Astrocyte (in vitro differentiated cells and primary cell): ENCODE results near the gene MTCH2. TPM values are rescaled to one million over a fixed set of nuclear protein-coding genes. Genes with fewer than 3 reads are reported as not detected.
A peak's percentile ranks its signal among the peaks of the same experiment; 100 is the strongest.
"Not testable (repeated sequence)": the region's sequence is repeated elsewhere in the genome, so short reads cannot be mapped to it uniquely, and the experiment has no call there.

Experiments
- DNase-seq: peaks from one replicate; pipeline ENCODE4 v3.0.0-alpha.2; 2010; ENCODE audit warnings: low read depth
- FAIRE-seq: peaks from 2 replicates; lab custom pipeline; 2011; peaks lifted over from hg19 to GRCh38; lab: Jason Lieb, UNC
- H2AFZ ChIP-seq: 2 replicates; pipeline ENCODE4 v1.6.0; 2012; ENCODE audit warnings: low read depth, low read length, inconsistent platforms
- H3K27ac ChIP-seq: 2 replicates; pipeline ENCODE4 v1.5.1; 2011; ENCODE audit warnings: low read depth, low read length, inconsistent platforms
- H3K27me3 ChIP-seq: 2 replicates; pipeline ENCODE4 v1.6.0; 2011; ENCODE audit warnings: low read length, inconsistent platforms; ENCODE audit not compliant: insufficient read depth
- H3K36me3 ChIP-seq: 2 replicates; pipeline ENCODE4 v1.5.1; 2011; ENCODE audit warnings: low read length, inconsistent platforms; ENCODE audit not compliant: insufficient read depth
- H3K4me1 ChIP-seq: 2 replicates; pipeline ENCODE4 v1.5.1; 2011; ENCODE audit warnings: low read length, inconsistent platforms; ENCODE audit not compliant: insufficient read depth
- H3K4me2 ChIP-seq: 2 replicates; pipeline ENCODE4 v1.6.0; 2012; ENCODE audit warnings: low read length, inconsistent platforms
- H3K4me3 ChIP-seq: 2 replicates; pipeline ENCODE4 v1.5.1; 2011; ENCODE audit warnings: low read depth, mild to moderate bottlenecking, low read length, inconsistent platforms; ENCODE audit not compliant: insufficient read depth
- H3K79me2 ChIP-seq: 2 replicates; pipeline ENCODE4 v1.6.0; 2012; ENCODE audit warnings: mild to moderate bottlenecking, low read length, inconsistent platforms; ENCODE audit not compliant: insufficient read depth
- H3K9ac ChIP-seq: 2 replicates; pipeline ENCODE4 v1.6.0; 2012; ENCODE audit warnings: mild to moderate bottlenecking, low read length, inconsistent platforms
- H3K9me3 ChIP-seq: 2 replicates; pipeline ENCODE4 v1.5.1; 2012; ENCODE audit warnings: low read depth, mild to moderate bottlenecking, low read length, inconsistent platforms; ENCODE audit not compliant: insufficient read depth
- H4K20me1 ChIP-seq: 2 replicates; pipeline ENCODE4 v1.6.0; 2012; ENCODE audit warnings: low read length, inconsistent platforms; ENCODE audit not compliant: insufficient read depth
- H3K27ac Mint-ChIP-seq: one replicate; pipeline ENCODE4 v1.8.0; 2021; ENCODE audit warnings: mild to moderate bottlenecking, mixed read lengths; ENCODE audit not compliant: unreplicated experiment
- H3K27me3 Mint-ChIP-seq: one replicate; pipeline ENCODE4 v1.8.0; 2021; ENCODE audit warnings: low read depth, mixed read lengths; ENCODE audit not compliant: unreplicated experiment
- H3K36me3 Mint-ChIP-seq: one replicate; pipeline ENCODE4 v1.8.0; 2021; ENCODE audit warnings: low read depth, mixed read lengths; ENCODE audit not compliant: unreplicated experiment
- H3K4me1 Mint-ChIP-seq: one replicate; pipeline ENCODE4 v1.8.0; 2021; ENCODE audit warnings: low read depth, mixed read lengths; ENCODE audit not compliant: unreplicated experiment
- H3K4me3 Mint-ChIP-seq: one replicate; pipeline ENCODE4 v1.8.0; 2021; ENCODE audit warnings: mild to moderate bottlenecking, moderate library complexity, mixed read lengths; ENCODE audit not compliant: unreplicated experiment
- H3K9me3 Mint-ChIP-seq: one replicate; pipeline ENCODE4 v1.8.0; 2021; ENCODE audit warnings: mild to moderate bottlenecking, mixed read lengths; ENCODE audit not compliant: unreplicated experiment
- CTCF ChIP-seq: IDR thresholded peaks from 2 replicates; pipeline ENCODE4 v1.5.1; 2011; ENCODE audit warnings: low read depth, mild to moderate bottlenecking, inconsistent platforms, low read length, moderate library complexity; ENCODE audit not compliant: insufficient read depth
- EZH2 ChIP-seq: IDR thresholded peaks from 2 replicates; pipeline ENCODE4 v1.6.1; 2012; ENCODE audit warnings: mild to moderate bottlenecking, low read length, inconsistent platforms; ENCODE audit not compliant: insufficient read depth
- total RNA-seq: library from RNA; stranded (reverse); gene quantifications from 2 replicates; pipeline ENCODE4 v1.2.1, GENCODE V29; 2021

Gene MTCH2
- total RNA-seq, 1 donor from 2014 or later: 103 TPM

GRCh38 chr11:47641600-47642098 is 710 bp downstream of the MTCH2 start:
- Histone ChIP-seq H3K9me3 (no peaks in the 10 kb centered on the region), H3K4me3 (peak overlapping the region; percentile 69), H3K27ac (peak overlapping the region; percentile 90), H4K20me1 (peaks cover 9% of the 10 kb centered on the region), H3K4me2 (peak overlapping the region; percentile 85), H3K27me3 (no peaks in the 10 kb centered on the region), H3K4me1 (peaks cover 8% of the 10 kb centered on the region), H3K79me2 (peaks cover 39% of the 10 kb centered on the region), H3K36me3 (peaks cover 11% of the 10 kb centered on the region), H3K9ac (peak overlapping the region; percentile 98), H2AFZ (peak overlapping the region; percentile 99)
- Mint-ChIP-seq H3K36me3 (peaks cover 6% of the 10 kb centered on the region), H3K9me3 (no peaks in the 10 kb centered on the region), H3K27ac (peak overlapping the region; percentile 53), H3K27me3 (no peaks in the 10 kb centered on the region), H3K4me1 (peaks cover 8% of the 10 kb centered on the region), H3K4me3 (peak overlapping the region; percentile 97)
- DNase-seq: no peak
- no peak for TF ChIP-seq EZH2
- no peak for TF ChIP-seq CTCF
- FAIRE-seq: no peak

- H3K9me3 Mint-ChIP-seq, DNase-seq: not testable (repeated sequence)
- H3K4me3 Mint-ChIP-seq: peak overlapping the region; percentile 97
Measured at GRCh38 chr11:47640506-47640905, 1.9 kb downstream of the MTCH2 start.

GRCh38 chr11:47636331-47636730 is 6.0 kb downstream of the MTCH2 start:
- Histone ChIP-seq H4K20me1 (peaks cover 12% of the 10 kb centered on the region), H3K79me2 (peaks cover 28% of the 10 kb centered on the region), H3K36me3 (peaks cover 30% of the 10 kb centered on the region)
- H3K9me3 Mint-ChIP-seq, H3K9me3 ChIP-seq, H3K27ac ChIP-seq, H3K4me3 ChIP-seq, H3K9ac ChIP-seq, DNase-seq, FAIRE-seq, H3K27me3 ChIP-seq, H3K27ac Mint-ChIP-seq, H3K4me1 Mint-ChIP-seq, H3K4me2 ChIP-seq, H2AFZ ChIP-seq, H3K27me3 Mint-ChIP-seq, H3K4me3 Mint-ChIP-seq, H3K4me1 ChIP-seq: not testable (repeated sequence)
- peaks cover 14% of the 10 kb centered on the region for H3K36me3 Mint-ChIP-seq

More at GRCh38 chr11:47640506-47640905, 1.9 kb downstream of the MTCH2 start:
- not testable (repeated sequence) for H4K20me1 ChIP-seq, H3K27me3 ChIP-seq, H3K4me1 Mint-ChIP-seq, H3K9ac ChIP-seq, H3K4me3 ChIP-seq, H2AFZ ChIP-seq, H3K36me3 Mint-ChIP-seq, FAIRE-seq, H3K27ac Mint-ChIP-seq, H3K27me3 Mint-ChIP-seq, H3K27ac ChIP-seq, H3K4me1 ChIP-seq, H3K9me3 ChIP-seq
- Histone ChIP-seq H3K36me3 (peaks cover 11% of the 10 kb centered on the region), H3K4me2 (peak overlapping the region; percentile 85), H3K79me2 (peaks cover 39% of the 10 kb centered on the region)
